Measurements from ENCODE around the gene KCNB1.

GRCh38 chr20:49389854-49390253, 92.6 kb downstream of the KCNB1 start:
- TF ChIP-seq CTCF (conservative IDR thresholded peaks at IDR 0.05 in 1 of 2, IDR thresholded peaks at IDR 0.05 in 1 of 2; ENCODE audit: low read depth in 1 of 2, low read length in 2 of 2) (no peak), EZH2 (IDR thresholded peaks at IDR 0.05; ENCODE audit: low read length, missing control alignments) (no peak)

All from fibroblast of lung (primary cell).